ENCODE results near the gene DIS3L2.
A peak's percentile ranks its signal among the peaks of the same experiment; 100 is the strongest.

Gene DIS3L2

GRCh38 chr2:232291343-232291742, 329.8 kb downstream of the DIS3L2 start:
- Histone ChIP-seq H3K27me3 (ENCODE audit: low read depth, low read length) (no peaks in the 10 kb centered on the region), H4K20me1 (ENCODE audit: insufficient read depth, low read length) (no peaks in the 10 kb centered on the region; the same call in 1 of the 2 replicates), H3K9me3 (ENCODE audit: insufficient read depth, low read length) (no peaks in the 10 kb centered on the region), H3K9ac (ENCODE audit: low read length) (no peak overlapping the region), H3K4me1 (ENCODE audit: low read length) (peaks cover 3% of the 10 kb centered on the region; the same call in 1 of the 2 replicates), H3K4me2 (ENCODE audit: low read length) (no peak overlapping the region), H2AFZ (ENCODE audit: low read depth, low read length) (no peak overlapping the region), H3K79me2 (ENCODE audit: low read length) (no peaks in the 10 kb centered on the region), H3K27ac (ENCODE audit: low read length) (no peak overlapping the region), H3K4me3 (ENCODE audit: low read length) (no peak overlapping the region), H3K36me3 (replicated peaks; ENCODE audit: low read depth, low read length) (no peaks in the 10 kb centered on the region)
- TF ChIP-seq CTCF (IDR thresholded peaks at IDR 0.05; ENCODE audit: low read depth, low read length): no peak
- no peak for TF ChIP-seq EZH2phosphoT487 (IDR thresholded peaks at IDR 0.05; ENCODE audit: low read depth)

- no peak overlapping the region for H3K4me3 ChIP-seq (ENCODE audit: low read length)
- H3K27ac ChIP-seq (ENCODE audit: low read length): no peak overlapping the region
- no peaks in the 10 kb centered on the region; the same call in 1 of the 2 replicates for H4K20me1 ChIP-seq (ENCODE audit: insufficient read depth, low read length)
- H3K4me1 ChIP-seq (ENCODE audit: low read length): peaks cover 3% of the 10 kb centered on the region; the same call in 1 of the 2 replicates
- H3K36me3 ChIP-seq (replicated peaks; ENCODE audit: low read depth, low read length): no peaks in the 10 kb centered on the region
- no peak for TF ChIP-seq EZH2phosphoT487 (IDR thresholded peaks at IDR 0.05; ENCODE audit: low read depth)
- peak; percentile 71 for TF ChIP-seq CTCF (IDR thresholded peaks at IDR 0.05; ENCODE audit: low read depth, low read length)
- H3K9me3 ChIP-seq (ENCODE audit: insufficient read depth, low read length): no peaks in the 10 kb centered on the region
- no peak overlapping the region for H3K4me2 ChIP-seq (ENCODE audit: low read length)
- no peak overlapping the region for H3K9ac ChIP-seq (ENCODE audit: low read length)
- no peaks in the 10 kb centered on the region for H3K79me2 ChIP-seq (ENCODE audit: low read length)
- H3K27me3 ChIP-seq (ENCODE audit: low read depth, low read length): no peaks in the 10 kb centered on the region
- no peak overlapping the region for H2AFZ ChIP-seq (ENCODE audit: low read depth, low read length)
These were observed 331.1 kb downstream of the DIS3L2 start for GRCh38 chr2:232292395-232293154.

GRCh38 chr2:232293191-232293590, 331.7 kb downstream of the DIS3L2 start:
- Histone ChIP-seq H3K9ac (ENCODE audit: low read length) (no peak overlapping the region), H3K36me3 (replicated peaks; ENCODE audit: low read depth, low read length) (no peaks in the 10 kb centered on the region), H3K4me1 (ENCODE audit: low read length) (peaks cover 3% of the 10 kb centered on the region; the same call in 1 of the 2 replicates), H3K27me3 (ENCODE audit: low read depth, low read length) (no peaks in the 10 kb centered on the region), H3K4me2 (ENCODE audit: low read length) (no peak overlapping the region), H3K9me3 (ENCODE audit: insufficient read depth, low read length) (no peaks in the 10 kb centered on the region), H3K79me2 (ENCODE audit: low read length) (no peaks in the 10 kb centered on the region), H2AFZ (ENCODE audit: low read depth, low read length) (no peak overlapping the region), H3K4me3 (ENCODE audit: low read length) (no peak overlapping the region), H3K27ac (ENCODE audit: low read length) (no peak overlapping the region), H4K20me1 (ENCODE audit: insufficient read depth, low read length) (no peaks in the 10 kb centered on the region; the same call in 1 of the 2 replicates)
- no peak for TF ChIP-seq CTCF (IDR thresholded peaks at IDR 0.05; ENCODE audit: low read depth, low read length)
- no peak for TF ChIP-seq EZH2phosphoT487 (IDR thresholded peaks at IDR 0.05; ENCODE audit: low read depth)

- Histone ChIP-seq H3K79me2 (ENCODE audit: low read length) (no peaks in the 10 kb centered on the region), H3K4me2 (ENCODE audit: low read length) (no peak overlapping the region), H3K27me3 (ENCODE audit: low read depth, low read length) (no peaks in the 10 kb centered on the region), H3K27ac (ENCODE audit: low read length) (no peak overlapping the region), H2AFZ (ENCODE audit: low read depth, low read length) (no peak overlapping the region), H3K9me3 (ENCODE audit: insufficient read depth, low read length) (no peaks in the 10 kb centered on the region), H3K36me3 (replicated peaks; ENCODE audit: low read depth, low read length) (no peaks in the 10 kb centered on the region), H3K4me1 (ENCODE audit: low read length) (peaks cover 3% of the 10 kb centered on the region; the same call in 1 of the 2 replicates), H4K20me1 (ENCODE audit: insufficient read depth, low read length) (no peaks in the 10 kb centered on the region; the same call in 1 of the 2 replicates), H3K9ac (ENCODE audit: low read length) (no peak overlapping the region), H3K4me3 (ENCODE audit: low read length) (no peak overlapping the region)
- no peak for TF ChIP-seq CTCF (IDR thresholded peaks at IDR 0.05; ENCODE audit: low read depth, low read length)
- no peak for TF ChIP-seq EZH2phosphoT487 (IDR thresholded peaks at IDR 0.05; ENCODE audit: low read depth)
These were observed 334.5 kb downstream of the DIS3L2 start for GRCh38 chr2:232295971-232296370.

Measured in OCI-LY3 (cell line).